Panc1 (cell line): ENCODE results near the gene KLRF2. TPM values are rescaled to one million over a fixed set of nuclear protein-coding genes. Genes with fewer than 3 reads are reported as not detected.
"Not testable (repeated sequence)": the region's sequence is repeated elsewhere in the genome, so short reads cannot be mapped to it uniquely, and the experiment has no call there.

Experiments
- ATAC-seq: fragments of 200-7000 bp; cut with Tn5 transposase; 2 replicates; pipeline ENCODE4 v1.9.1; 2020; ENCODE audit warnings: mild to moderate bottlenecking, moderate library complexity
- BruUV-seq: library from RNA; stranded (reverse); fragments of 400-500 nt; replicated peaks from 2 replicates; lab custom pipeline; 2021; lab: Mats Ljungman, UMichigan
- CTCF ChIA-PET: fragments of 300-600 bp; sonication (Branson Sonifier 250); formaldehyde crosslinking; loops from one replicate; lab custom pipeline; 2022; ENCODE audit warnings: antibody characterized with exemption; lab: Charles Lee
- POLR2A ChIA-PET: fragments of 300-600 bp; sonication (Branson Sonifier 250); formaldehyde crosslinking; loops from one replicate; lab custom pipeline; 2022; ENCODE audit warnings: antibody characterized with exemption; lab: Charles Lee
- DNase-seq: peaks from one replicate; pipeline ENCODE4 v3.0.0-alpha.2; 2010; ENCODE audit warnings: low read depth, low spot score
- H3K27ac ChIP-seq: 2 replicates; pipeline ENCODE4 v1.5.1; 2011; ENCODE audit warnings: mild to moderate bottlenecking, low read length, inconsistent platforms
- H3K27me3 ChIP-seq: fragments of 200-500 bp; sonication (Bioruptor generic); 2 replicates; pipeline ENCODE4 v1.6.0; 2014; ENCODE audit warnings: low read length, inconsistent platforms; ENCODE audit not compliant: control insufficient read depth, insufficient read depth
- H3K36me3 ChIP-seq: fragments of 200-500 bp; sonication (Bioruptor generic); 2 replicates; pipeline ENCODE4 v1.5.1; 2014; ENCODE audit warnings: inconsistent platforms, mild to moderate bottlenecking, low read length, moderate library complexity; ENCODE audit not compliant: control insufficient read depth, insufficient read depth
- H3K4me1 ChIP-seq: 2 replicates; pipeline ENCODE4 v1.5.1; 2011; ENCODE audit warnings: inconsistent platforms, mild to moderate bottlenecking, low read length, moderate library complexity; ENCODE audit not compliant: control insufficient read depth, insufficient read depth
- H3K4me3 ChIP-seq, 2 experiments: 2 replicates each; pipeline ENCODE4 v1.5.1; 2011 to 2012; ENCODE audit warnings: low read depth in 2 of 2, low read length in 2 of 2, mild to moderate bottlenecking in 2 of 2, inconsistent platforms in 1 of 2, moderate library complexity in 1 of 2
- H3K9me3 ChIP-seq: fragments of 200-500 bp; sonication (Bioruptor generic); 2 replicates; pipeline ENCODE4 v1.5.1; 2014; ENCODE audit warnings: low read depth, mild to moderate bottlenecking, inconsistent platforms, low read length, moderate library complexity; ENCODE audit not compliant: control insufficient read depth, insufficient read depth
- POLR2AphosphoS5 ChIP-seq: IDR thresholded peaks from 2 replicates; pipeline ENCODE4 v1.6.1; 2012; ENCODE audit warnings: mild to moderate bottlenecking, low read depth, low read length, moderate library complexity
- SIN3A ChIP-seq: IDR thresholded peaks from 2 replicates; pipeline ENCODE4 v1.6.1; 2012; ENCODE audit warnings: low read depth, mild to moderate bottlenecking, low read length, moderate library complexity, borderline replicate concordance; ENCODE audit not compliant: insufficient read depth
- TCF7L2 ChIP-seq: IDR thresholded peaks from 2 replicates; pipeline ENCODE4 v1.6.1; 2011; ENCODE audit warnings: mild to moderate bottlenecking, low read depth, low read length, inconsistent platforms
- in situ Hi-C: cut with HindIII; loops from 2 replicates; pipeline ENCODE4 v1.10.0; 2016; ENCODE audit warnings: low sequenced_read_pairs, low pct_unique_long_range_greater_than_20kb
- intact Hi-C: fragments of 100-400 bp; cut with micrococcal nuclease; formaldehyde crosslinking; loops from one replicate; pipeline ENCODE4 v1.10.0; 2022; ENCODE audit not compliant: unreplicated experiment
- total RNA-seq: library from RNA; stranded (reverse); gene quantifications from one replicate; pipeline ENCODE4 v1.2.1, GENCODE V29; 2021; ENCODE audit not compliant: unreplicated experiment
- TF ChIP-seq, protein P1 (sequence below), 2 experiments: IDR thresholded peaks; 2 replicates each; pipeline ENCODE4 v1.6.1; 2011 to 2012; ENCODE audit warnings: low read depth in 2 of 2, control low read depth in 1 of 2, low read length in 1 of 2, mild to moderate bottlenecking in 1 of 2, moderate library complexity in 1 of 2; ENCODE audit not compliant: insufficient read depth in 1 of 2
- TF ChIP-seq, protein P2 (sequence below): fragments of 450-650 bp; IDR thresholded peaks from 2 replicates; pipeline ENCODE4 v1.5.1; 2017; ENCODE audit warnings: mild to moderate bottlenecking

Gene KLRF2
- total RNA-seq, 1 experiment from 2014 or later: not detected

DNA sequence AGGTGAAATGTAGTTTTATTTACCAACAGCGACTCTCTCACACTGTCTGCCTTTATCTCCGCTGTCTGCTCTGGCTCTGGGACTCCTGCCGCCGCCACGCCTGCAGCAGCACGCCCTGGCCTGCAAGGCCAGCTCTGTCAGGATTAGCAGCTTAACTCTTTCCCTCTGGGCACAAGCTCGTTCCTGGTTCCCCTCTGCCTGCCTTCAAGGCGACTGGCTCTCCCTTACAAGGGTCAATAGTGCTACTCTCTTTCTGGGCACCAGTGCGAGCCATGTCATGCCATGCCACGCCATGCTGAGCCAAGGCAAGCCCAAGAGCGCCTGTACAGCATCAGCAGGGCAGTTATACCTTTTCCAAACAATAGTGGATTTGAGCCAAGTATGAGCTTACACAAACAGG lies 8.5 kb upstream of the KLRF2 start:
- in situ Hi-C loops: no loop called here
- BruUV-seq: no TSS peak

DNA sequence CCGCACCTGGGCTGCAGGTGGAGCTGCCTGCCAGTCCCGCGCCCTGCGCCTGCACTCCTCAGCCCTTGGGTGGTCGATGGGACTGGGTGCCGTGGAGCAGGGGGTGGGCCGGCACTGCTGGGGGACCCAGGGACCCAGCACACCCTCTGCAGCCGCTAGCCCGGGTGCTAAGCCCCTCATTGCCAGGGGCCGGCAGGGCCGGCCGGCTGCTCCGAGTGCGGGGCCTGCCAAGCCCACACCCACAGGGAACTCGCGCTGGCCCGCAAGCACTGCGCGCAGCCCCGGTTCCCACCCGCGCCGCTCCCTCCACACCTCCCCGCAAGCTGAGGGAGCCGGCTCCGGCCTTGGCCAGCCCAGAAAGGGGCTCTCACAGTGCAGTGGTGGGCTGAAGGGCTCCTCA lies 5.2 kb upstream of the KLRF2 start:
- H3K36me3 ChIP-seq, H3K9me3 ChIP-seq, BruUV-seq, CTCF ChIA-PET, H3K4me1 ChIP-seq, DNase-seq, POLR2A ChIA-PET, H3K27ac ChIP-seq, ATAC-seq, in situ Hi-C loops, H3K4me3 ChIP-seq, intact Hi-C loops, H3K27me3 ChIP-seq: not testable (repeated sequence)

More for the DNA sequence above, 8.5 kb upstream of the KLRF2 start:
- CTCF ChIA-PET: no interaction called here
- Histone ChIP-seq H3K36me3 (no peaks in the 10 kb centered on the region), H3K9me3 (no peaks in the 10 kb centered on the region), H3K27me3 (no peaks in the 10 kb centered on the region), H3K4me3 (no peak overlapping the region), H3K27ac (no peak overlapping the region), H3K4me1 (no peaks in the 10 kb centered on the region)
- TF ChIP-seq, protein P1, sequence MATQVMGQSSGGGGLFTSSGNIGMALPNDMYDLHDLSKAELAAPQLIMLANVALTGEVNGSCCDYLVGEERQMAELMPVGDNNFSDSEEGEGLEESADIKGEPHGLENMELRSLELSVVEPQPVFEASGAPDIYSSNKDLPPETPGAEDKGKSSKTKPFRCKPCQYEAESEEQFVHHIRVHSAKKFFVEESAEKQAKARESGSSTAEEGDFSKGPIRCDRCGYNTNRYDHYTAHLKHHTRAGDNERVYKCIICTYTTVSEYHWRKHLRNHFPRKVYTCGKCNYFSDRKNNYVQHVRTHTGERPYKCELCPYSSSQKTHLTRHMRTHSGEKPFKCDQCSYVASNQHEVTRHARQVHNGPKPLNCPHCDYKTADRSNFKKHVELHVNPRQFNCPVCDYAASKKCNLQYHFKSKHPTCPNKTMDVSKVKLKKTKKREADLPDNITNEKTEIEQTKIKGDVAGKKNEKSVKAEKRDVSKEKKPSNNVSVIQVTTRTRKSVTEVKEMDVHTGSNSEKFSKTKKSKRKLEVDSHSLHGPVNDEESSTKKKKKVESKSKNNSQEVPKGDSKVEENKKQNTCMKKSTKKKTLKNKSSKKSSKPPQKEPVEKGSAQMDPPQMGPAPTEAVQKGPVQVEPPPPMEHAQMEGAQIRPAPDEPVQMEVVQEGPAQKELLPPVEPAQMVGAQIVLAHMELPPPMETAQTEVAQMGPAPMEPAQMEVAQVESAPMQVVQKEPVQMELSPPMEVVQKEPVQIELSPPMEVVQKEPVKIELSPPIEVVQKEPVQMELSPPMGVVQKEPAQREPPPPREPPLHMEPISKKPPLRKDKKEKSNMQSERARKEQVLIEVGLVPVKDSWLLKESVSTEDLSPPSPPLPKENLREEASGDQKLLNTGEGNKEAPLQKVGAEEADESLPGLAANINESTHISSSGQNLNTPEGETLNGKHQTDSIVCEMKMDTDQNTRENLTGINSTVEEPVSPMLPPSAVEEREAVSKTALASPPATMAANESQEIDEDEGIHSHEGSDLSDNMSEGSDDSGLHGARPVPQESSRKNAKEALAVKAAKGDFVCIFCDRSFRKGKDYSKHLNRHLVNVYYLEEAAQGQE (IDR thresholded peaks at IDR 0.05; ENCODE audit: insufficient read depth in 1 of 2, low read depth in 2 of 2, low read length in 1 of 2): no peak
- TF ChIP-seq, protein P2, sequence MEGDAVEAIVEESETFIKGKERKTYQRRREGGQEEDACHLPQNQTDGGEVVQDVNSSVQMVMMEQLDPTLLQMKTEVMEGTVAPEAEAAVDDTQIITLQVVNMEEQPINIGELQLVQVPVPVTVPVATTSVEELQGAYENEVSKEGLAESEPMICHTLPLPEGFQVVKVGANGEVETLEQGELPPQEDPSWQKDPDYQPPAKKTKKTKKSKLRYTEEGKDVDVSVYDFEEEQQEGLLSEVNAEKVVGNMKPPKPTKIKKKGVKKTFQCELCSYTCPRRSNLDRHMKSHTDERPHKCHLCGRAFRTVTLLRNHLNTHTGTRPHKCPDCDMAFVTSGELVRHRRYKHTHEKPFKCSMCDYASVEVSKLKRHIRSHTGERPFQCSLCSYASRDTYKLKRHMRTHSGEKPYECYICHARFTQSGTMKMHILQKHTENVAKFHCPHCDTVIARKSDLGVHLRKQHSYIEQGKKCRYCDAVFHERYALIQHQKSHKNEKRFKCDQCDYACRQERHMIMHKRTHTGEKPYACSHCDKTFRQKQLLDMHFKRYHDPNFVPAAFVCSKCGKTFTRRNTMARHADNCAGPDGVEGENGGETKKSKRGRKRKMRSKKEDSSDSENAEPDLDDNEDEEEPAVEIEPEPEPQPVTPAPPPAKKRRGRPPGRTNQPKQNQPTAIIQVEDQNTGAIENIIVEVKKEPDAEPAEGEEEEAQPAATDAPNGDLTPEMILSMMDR: no peak
- TF ChIP-seq TCF7L2 (no peak), POLR2AphosphoS5 (no peak), SIN3A (no peak)
- DNase-seq: no peak
- POLR2A ChIA-PET: no interaction called here
- intact Hi-C loops: no loop called here
- no peak for ATAC-seq

DNA sequence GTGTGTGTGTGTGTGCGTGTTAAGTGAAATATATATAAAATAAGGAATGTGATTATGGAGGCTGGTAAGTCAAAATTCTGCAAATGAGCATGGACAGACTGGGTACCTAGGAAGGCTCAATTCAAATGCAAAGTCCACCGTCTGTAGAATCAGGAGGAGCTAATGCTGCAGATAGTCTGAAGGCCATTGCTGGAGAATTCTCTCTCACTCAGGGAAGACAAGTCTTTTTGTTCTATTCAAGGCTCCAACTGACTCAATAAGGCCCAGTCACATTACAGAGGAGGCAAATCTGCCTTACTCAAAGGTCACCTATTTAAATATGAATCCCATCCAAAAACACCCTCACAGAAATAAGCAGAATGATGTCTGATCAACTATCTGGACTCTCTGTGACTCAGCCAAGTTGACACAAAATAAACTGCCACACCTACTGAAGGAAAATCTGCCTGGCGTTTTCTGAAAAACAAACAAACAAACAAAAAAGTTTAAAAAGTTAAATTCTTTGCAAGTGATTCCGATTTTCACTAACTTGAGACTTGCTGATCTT lies 684 bp upstream of the KLRF2 start:
- BruUV-seq: no TSS peak
- no peak overlapping the region for H3K4me3 ChIP-seq
- no peak for DNase-seq
- intact Hi-C loops: no loop called here
- TF ChIP-seq TCF7L2 (no peak), SIN3A (no peak), POLR2AphosphoS5 (no peak)
- TF ChIP-seq, protein P2: no peak
- TF ChIP-seq, protein P1 (IDR thresholded peaks at IDR 0.05; ENCODE audit: insufficient read depth in 1 of 2, low read depth in 2 of 2, low read length in 1 of 2): no peak
- no peaks in the 10 kb centered on the region for H3K27me3 ChIP-seq
- H3K27ac ChIP-seq: no peak overlapping the region
- in situ Hi-C loops: no loop called here
- no peaks in the 10 kb centered on the region for H3K36me3 ChIP-seq
- no peak for ATAC-seq
- CTCF ChIA-PET: no interaction called here
- POLR2A ChIA-PET: interaction anchor here (0.7 kb wide), 1 partner anchor 9 kb away, joined by 3 read pairs; no protein-coding TSS in a partner anchor
- H3K4me1 ChIP-seq: no peaks in the 10 kb centered on the region
- H3K9me3 ChIP-seq: no peaks in the 10 kb centered on the region
